HCT116 (cell line): ENCODE results near the gene CLPTM1L. TPM values are rescaled to one million over a fixed set of nuclear protein-coding genes. Genes with fewer than 3 reads are reported as not detected.

Experiments used
- ATAC-seq: fragments of 200-7000 bp; cut with Tn5 transposase; 2 replicates; pipeline ENCODE4 v1.9.1; 2020; ENCODE audit warnings: mild to moderate bottlenecking, moderate library complexity
- BruUV-seq: library from RNA; stranded (reverse); fragments of 400-500 nt; replicated peaks from 2 replicates; lab custom pipeline; 2021; lab: Mats Ljungman, UMichigan
- CTCF ChIA-PET: fragments of 300-600 bp; sonication (Branson Sonifier 250); formaldehyde crosslinking; loops from one replicate; lab custom pipeline; 2021; ENCODE audit warnings: antibody characterized with exemption; lab: Charles Lee
- POLR2A ChIA-PET: fragments of 300-600, 350-600 bp; sonication (Branson Sonifier 250); formaldehyde crosslinking; loops from one replicate; lab custom pipeline; 2021; ENCODE audit warnings: antibody characterized with exemption; lab: Charles Lee
- RAD21 ChIA-PET, 2 experiments: fragments of 300-600 bp; sonication (Branson Sonifier 250); formaldehyde crosslinking; loops; one replicate each; lab custom pipeline; 2023; ENCODE audit warnings: low total read pairs in 2 of 2; ENCODE audit not compliant: uncharacterized antibody in 2 of 2, unreplicated experiment in 2 of 2, low non-redundant PET in 1 of 2; lab: Charles Lee
- DNase-seq: peaks from one replicate; pipeline ENCODE4 v3.0.0-alpha.2; 2010; ENCODE audit warnings: low read depth, low spot score
- H2AFZ ChIP-seq: fragments of 200-600 bp; shearing (Covaris generic), sonication (generic); 2 replicates; pipeline ENCODE4 v1.6.1; 2017; ENCODE audit warnings: low read depth, mixed run types, mixed read lengths, antibody characterized with exemption, low read length; ENCODE audit not compliant: poor library complexity, severe bottlenecking
- H3K27ac ChIP-seq: 2 replicates; pipeline ENCODE4 v1.5.1; 2012; ENCODE audit warnings: low read depth, low read length
- H3K27me3 ChIP-seq: fragments of 200-600 bp; sonication (generic); 2 replicates; pipeline ENCODE4 v1.6.1; 2016; ENCODE audit warnings: mixed run types, low read length, mixed read lengths; ENCODE audit not compliant: insufficient read depth
- H3K36me3 ChIP-seq, 2 experiments: fragments of 200-500 bp in 1 of 2; fragments of 200-600 bp in 1 of 2; sonication (Bioruptor generic) in 1 of 2; sonication (generic) in 1 of 2; 2 replicates each; pipeline versions ENCODE4 v1.5.1 to v1.6.1; 2014 to 2016; ENCODE audit warnings: low read length in 2 of 2, inconsistent platforms in 1 of 2, mixed read lengths in 1 of 2, mixed run types in 1 of 2; ENCODE audit not compliant: insufficient read depth in 2 of 2, control insufficient read depth in 1 of 2
- H3K4me1 ChIP-seq, 2 experiments: fragments of 200-600 bp in 1 of 2; sonication (generic) in 1 of 2; 2 replicates each; pipeline versions ENCODE4 v1.5.1 to v1.6.1; 2012 to 2017; ENCODE audit warnings: low read length in 2 of 2, inconsistent platforms in 1 of 2, mild to moderate bottlenecking in 1 of 2, mixed read lengths in 1 of 2, mixed run types in 1 of 2, moderate library complexity in 1 of 2; ENCODE audit not compliant: insufficient read depth in 2 of 2, control insufficient read depth in 1 of 2
- H3K4me2 ChIP-seq: fragments of 200-600 bp; sonication (generic); 2 replicates; pipeline ENCODE4 v1.6.1; 2017; ENCODE audit warnings: mixed run types, low read length, mixed read lengths
- H3K4me3 ChIP-seq, 2 experiments: fragments of 200-600 bp in 1 of 2; sonication (generic) in 1 of 2; replicated peaks in 1 of 2; 2 replicates each; pipeline ENCODE4 v1.5.1; 2011 to 2016; ENCODE audit warnings: low read length in 2 of 2, control low read depth in 1 of 2, low read depth in 1 of 2, mild to moderate bottlenecking in 1 of 2, mixed read lengths in 1 of 2, mixed run types in 1 of 2
- H3K79me2 ChIP-seq: fragments of 200-600 bp; sonication (generic); 2 replicates; pipeline ENCODE4 v1.6.1; 2017; ENCODE audit warnings: mild to moderate bottlenecking, mixed run types, low read length, moderate library complexity, mixed read lengths; ENCODE audit not compliant: insufficient read depth
- H3K9ac ChIP-seq: fragments of 200-600 bp; sonication (generic); 2 replicates; pipeline ENCODE4 v1.6.1; 2016; ENCODE audit warnings: low read length, mixed read lengths
- H3K9me2 ChIP-seq: fragments of 200-600 bp; sonication (generic), shearing (Covaris generic); 2 replicates; pipeline ENCODE4 v1.6.1; 2017; ENCODE audit warnings: mixed run types, mild to moderate bottlenecking, moderate library complexity; ENCODE audit not compliant: insufficient read depth
- H3K9me3 ChIP-seq, 2 experiments: fragments of 200-500 bp in 1 of 2; fragments of 200-600 bp in 1 of 2; sonication (Bioruptor generic) in 1 of 2; sonication (generic) in 1 of 2; 2 replicates each; pipeline ENCODE4 v1.6.1; 2014 to 2017; ENCODE audit warnings: low read length in 2 of 2, mixed read lengths in 2 of 2, inconsistent platforms in 1 of 2, low read depth in 1 of 2, mild to moderate bottlenecking in 1 of 2, mixed run types in 1 of 2, moderate library complexity in 1 of 2; ENCODE audit not compliant: control insufficient read depth in 1 of 2, insufficient read depth in 1 of 2
- H4K20me1 ChIP-seq: fragments of 200-600 bp; sonication (generic), shearing (Covaris generic); 2 replicates; pipeline ENCODE4 v1.6.1; 2017; ENCODE audit warnings: mixed run types, mild to moderate bottlenecking, moderate library complexity; ENCODE audit not compliant: insufficient read depth
- ATF3 ChIP-seq: IDR thresholded peaks from 2 replicates; pipeline ENCODE4 v1.6.1; 2012
- CEBPB ChIP-seq: IDR thresholded peaks from 2 replicates; pipeline ENCODE4 v1.6.1; 2012; ENCODE audit warnings: low read depth
- ELF1 ChIP-seq: IDR thresholded peaks from 2 replicates; pipeline ENCODE4 v1.6.1; 2012; ENCODE audit warnings: low read depth, borderline replicate concordance
- EZH2 ChIP-seq: fragments of 200-600 bp; sonication (generic); IDR thresholded peaks from 2 replicates; pipeline ENCODE4 v1.6.1; 2017; ENCODE audit warnings: antibody characterized with exemption, mixed run types
- EZH2phosphoT487 ChIP-seq: fragments of 200-600 bp; IDR thresholded peaks from 2 replicates; pipeline ENCODE4 v1.6.1; 2018; ENCODE audit warnings: antibody characterized with exemption, borderline replicate concordance
- FOSL1 ChIP-seq: IDR thresholded peaks from 2 replicates; pipeline ENCODE4 v1.6.1; 2012; ENCODE audit warnings: low read depth
- MAX ChIP-seq: IDR thresholded peaks from 2 replicates; pipeline ENCODE4 v1.6.1; 2012
- POLR2A ChIP-seq: IDR thresholded peaks from 2 replicates; pipeline ENCODE4 v1.7.0; 2011; ENCODE audit warnings: borderline replicate concordance; ENCODE audit not compliant: insufficient read depth, insufficient read length; ENCODE audit errors: extremely low read depth
- POLR2AphosphoS5 ChIP-seq: IDR thresholded peaks from 2 replicates; pipeline ENCODE4 v1.6.1; 2011; ENCODE audit warnings: mild to moderate bottlenecking, low read depth, low read length, moderate library complexity
- REST ChIP-seq: IDR thresholded peaks from 2 replicates; pipeline ENCODE4 v1.6.1; 2012; ENCODE audit warnings: low read depth
- SP1 ChIP-seq: IDR thresholded peaks from 2 replicates; pipeline ENCODE4 v1.6.1; 2012; ENCODE audit warnings: low read depth
- SRF ChIP-seq: IDR thresholded peaks from 2 replicates; pipeline ENCODE4 v1.6.1; 2012; ENCODE audit warnings: low read depth
- ZBTB33 ChIP-seq: IDR thresholded peaks from 2 replicates; pipeline ENCODE4 v1.6.1; 2011; ENCODE audit warnings: mild to moderate bottlenecking, low read length, moderate library complexity; ENCODE audit not compliant: insufficient replicate concordance; ENCODE audit errors: extremely low read depth
- ZFX ChIP-seq: fragments of 450-650 bp; IDR thresholded peaks from 2 replicates; pipeline ENCODE4 v1.6.1; 2017
- ZNF274 ChIP-seq: fragments of 200-500 bp; sonication (Bioruptor generic); IDR thresholded peaks from 2 replicates; pipeline ENCODE4 v1.6.1; 2014; ENCODE audit warnings: mild to moderate bottlenecking, low read depth, low read length, inconsistent platforms
- intact Hi-C: fragments of 100-400 bp; cut with micrococcal nuclease; formaldehyde crosslinking; loops from 2 replicates; pipeline ENCODE4 v1.10.0; 2022
- total RNA-seq: library from RNA; stranded (reverse); gene quantifications from one replicate; pipeline ENCODE4 v1.2.1, GENCODE V29; 2021; ENCODE audit not compliant: unreplicated experiment

The CLPTM1L gene
- total RNA-seq, 1 experiment from 2014 or later: 98.4 TPM

GRCh38 chr5:1334831-1335539 lies 9.9 kb downstream of the CLPTM1L start:
- TF ChIP-seq EZH2phosphoT487: no peak
- no peak for TF ChIP-seq ATF3
- TF ChIP-seq CEBPB: no peak
- TF ChIP-seq SP1: no peak
- TF ChIP-seq ZNF274: no peak
- TF ChIP-seq POLR2A: no peak
- RAD21 ChIA-PET: no interaction called here
- peaks cover 36% of the 10 kb centered on the region for H3K79me2 ChIP-seq
- peaks cover 15 to 61% of the 10 kb centered on the region in 2 experiments; a peak in 3 of 4 replicates for H3K36me3 ChIP-seq
- H2AFZ ChIP-seq: no peak overlapping the region
- CTCF ChIA-PET: no interaction called here
- no peak overlapping the region for H3K4me2 ChIP-seq
- POLR2A ChIA-PET: no interaction called here
- no peak overlapping the region for H3K27ac ChIP-seq
- no peaks in the 10 kb centered on the region; the same call in 1 of the 2 replicates for H4K20me1 ChIP-seq
- no peaks in the 10 kb centered on the region; a peak in 1 of 4 replicates for H3K4me1 ChIP-seq
- BruUV-seq: no TSS peak
- H3K9me3 ChIP-seq: no peaks in the 10 kb centered on the region
- no peak overlapping the region for H3K4me3 ChIP-seq
- H3K9me2 ChIP-seq: no peaks in the 10 kb centered on the region
- H3K27me3 ChIP-seq: no peaks in the 10 kb centered on the region
- intact Hi-C loops: no loop called here
- H3K9ac ChIP-seq: no peak overlapping the region
- DNase-seq (no peak), ATAC-seq (no peak)

GRCh38 chr5:1333986-1334385 lies 10.9 kb downstream of the CLPTM1L start:
- H3K9me3 ChIP-seq: no peaks in the 10 kb centered on the region
- H3K9me2 ChIP-seq: no peaks in the 10 kb centered on the region
- no peak overlapping the region for H2AFZ ChIP-seq
- no peak overlapping the region for H3K4me2 ChIP-seq
- H3K27ac ChIP-seq: no peak overlapping the region
- DNase-seq: no peak
- H3K4me3 ChIP-seq: no peak overlapping the region
- ChIA-PET POLR2A (no interaction called here), RAD21 (no interaction called here), CTCF (no interaction called here)
- no TSS peak for BruUV-seq
- H3K79me2 ChIP-seq: peaks cover 34% of the 10 kb centered on the region
- intact Hi-C loops: no loop called here
- ATAC-seq: no peak; the same call in 1 of the 2 replicates
- H3K36me3 ChIP-seq: peaks cover 15 to 60% of the 10 kb centered on the region in 2 experiments; a peak in 3 of 4 replicates
- H3K9ac ChIP-seq: no peak overlapping the region
- peaks cover under 1 to 4% of the 10 kb centered on the region in 2 experiments for H3K4me1 ChIP-seq
- H3K27me3 ChIP-seq: no peaks in the 10 kb centered on the region
- H4K20me1 ChIP-seq: no peaks in the 10 kb centered on the region; the same call in 1 of the 2 replicates
- TF ChIP-seq EZH2phosphoT487: no peak
- no peak for TF ChIP-seq SRF
- TF ChIP-seq POLR2AphosphoS5: no peak
- TF ChIP-seq ZFX: no peak
- TF ChIP-seq REST: no peak
- no peak for TF ChIP-seq ELF1
- TF ChIP-seq EZH2: no peak
- TF ChIP-seq MAX: no peak
- no peak for TF ChIP-seq ZBTB33
- no peak for TF ChIP-seq FOSL1
- TF ChIP-seq POLR2A: no peak
